Muscle layer of colon (tissue), 2 donors: ENCODE measurements around the gene MYB.

ENCODE experiments used
- H3K27ac ChIP-seq: one replicate; pipeline ENCODE4 v1.7.0; 2013; ENCODE audit warnings: low read depth, mild to moderate bottlenecking, low read length, moderate library complexity
- H3K27me3 ChIP-seq, 2 donors: one replicate each; pipeline ENCODE4 v1.7.0; 2013; ENCODE audit warnings: low read length in 2 of 2, mild to moderate bottlenecking in 2 of 2; ENCODE audit not compliant: insufficient read depth in 2 of 2, control insufficient read depth in 1 of 2
- H3K36me3 ChIP-seq: one replicate; pipeline ENCODE4 v1.7.0; 2013; ENCODE audit warnings: mild to moderate bottlenecking, low read length; ENCODE audit not compliant: insufficient read depth
- H3K4me1 ChIP-seq: one replicate; pipeline ENCODE4 v1.7.0; 2013; ENCODE audit warnings: mild to moderate bottlenecking, low read length; ENCODE audit not compliant: insufficient read depth
- H3K4me3 ChIP-seq, 2 donors: one replicate each; pipeline ENCODE4 v1.7.0; 2013; ENCODE audit warnings: low read length in 2 of 2, low read depth in 1 of 2, mild to moderate bottlenecking in 1 of 2, moderate library complexity in 1 of 2
- H3K9ac ChIP-seq: one replicate; pipeline ENCODE4 v1.7.0; 2013; ENCODE audit warnings: low read length
- H3K9me3 ChIP-seq: one replicate; pipeline ENCODE4 v1.7.0; 2013; ENCODE audit warnings: mild to moderate bottlenecking, low read length
- donor health status: abdominal sarcoma.
- donor health status: Adenocarcinoma of cecum.

The MYB gene

DNA sequence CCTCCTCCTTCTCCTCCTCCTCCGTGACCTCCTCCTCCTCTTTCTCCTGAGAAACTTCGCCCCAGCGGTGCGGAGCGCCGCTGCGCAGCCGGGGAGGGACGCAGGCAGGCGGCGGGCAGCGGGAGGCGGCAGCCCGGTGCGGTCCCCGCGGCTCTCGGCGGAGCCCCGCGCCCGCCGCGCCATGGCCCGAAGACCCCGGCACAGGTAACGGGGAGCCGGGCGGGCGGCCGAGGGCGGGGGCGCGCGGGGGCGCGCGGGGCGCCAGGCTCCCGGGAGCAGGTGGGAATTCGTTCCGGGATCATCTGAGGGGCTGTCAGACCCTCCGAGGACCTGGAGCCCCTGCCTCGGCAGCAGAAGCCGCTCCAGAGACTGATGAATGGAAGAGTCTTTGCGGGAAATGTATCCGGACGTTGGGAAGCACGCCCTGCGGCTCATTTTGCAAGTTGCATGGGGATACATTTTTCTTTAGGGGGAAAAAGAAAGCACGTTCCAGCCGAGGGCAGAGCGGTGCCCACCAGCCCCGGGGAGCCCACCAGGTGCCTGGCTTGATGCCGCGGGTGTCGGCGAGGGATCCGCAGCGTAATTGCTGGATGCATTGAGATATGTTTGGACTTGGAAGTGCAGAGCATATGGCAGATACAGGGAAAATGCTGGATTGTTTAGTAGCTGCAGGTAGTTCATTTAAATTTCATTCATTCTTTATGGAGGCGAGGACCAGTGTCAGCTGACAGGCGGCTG, 394 bp downstream of the MYB start:
- Histone ChIP-seq H3K27ac (no peak overlapping the region), H3K4me3 (peak overlapping the region; percentile 54 to 55), H3K9ac (no peak overlapping the region)

DNA sequence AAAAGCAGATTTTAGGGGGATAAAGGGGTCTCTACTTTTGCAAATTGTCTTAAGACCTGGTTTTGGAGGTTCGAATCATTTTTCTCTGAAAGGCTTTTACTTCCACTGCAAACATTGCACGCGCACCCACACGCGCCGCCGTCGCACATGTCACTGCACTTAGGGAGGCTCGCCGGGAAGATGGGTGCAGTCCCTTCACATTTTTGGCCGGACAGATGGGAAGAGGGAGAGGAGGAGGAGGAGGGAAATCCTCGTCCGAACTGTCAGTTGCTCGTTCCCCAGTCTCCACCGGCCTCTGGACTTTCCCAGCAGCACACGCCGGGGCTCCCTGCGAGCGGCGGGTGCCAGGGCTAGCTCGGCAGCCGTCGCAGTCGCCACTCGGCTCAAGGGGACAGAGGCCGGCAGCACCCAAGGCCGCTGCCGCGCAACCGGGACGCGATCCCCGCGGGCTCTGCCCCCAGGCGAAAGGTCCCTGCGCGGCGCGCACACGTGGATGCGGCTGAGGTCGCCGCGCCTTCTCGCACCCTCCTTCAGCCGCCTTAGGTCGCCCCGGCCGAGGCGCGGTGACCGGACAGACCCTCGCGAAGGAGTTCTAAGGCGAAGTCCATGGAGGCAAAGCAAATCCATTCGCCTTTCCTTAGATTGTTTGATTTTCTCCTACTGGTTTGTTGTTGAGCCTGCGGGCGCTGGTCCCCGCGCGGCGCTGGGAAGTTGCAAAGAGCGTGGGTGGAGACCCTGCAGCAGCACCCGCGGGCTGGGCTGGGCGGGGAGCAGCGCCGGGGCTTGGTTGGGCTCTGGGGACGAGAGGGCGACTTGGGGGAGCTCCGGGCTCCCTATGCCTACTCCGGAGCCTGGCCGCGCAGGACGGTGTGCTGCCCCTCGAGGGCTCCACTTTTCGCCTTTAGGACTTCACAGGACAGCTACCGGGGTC, 1.2 kb downstream of the MYB start:
- no peak overlapping the region for H3K9ac ChIP-seq
- H3K4me1 ChIP-seq: peaks cover 12% of the 10 kb centered on the region
- H3K4me3 ChIP-seq: peak overlapping the region; percentile 54 to 55
- no peaks in the 10 kb centered on the region for H3K36me3 ChIP-seq
- peaks cover 36 to 52% of the 10 kb centered on the region in 2 donors for H3K27me3 ChIP-seq
- H3K27ac ChIP-seq: no peak overlapping the region
- H3K9me3 ChIP-seq: no peaks in the 10 kb centered on the region

More for the DNA sequence above, 394 bp downstream of the MYB start:
- Histone ChIP-seq H3K36me3 (no peaks in the 10 kb centered on the region), H3K4me1 (peaks cover 12% of the 10 kb centered on the region), H3K27me3 (peaks cover 30 to 44% of the 10 kb centered on the region in 2 donors), H3K9me3 (no peaks in the 10 kb centered on the region)

DNA sequence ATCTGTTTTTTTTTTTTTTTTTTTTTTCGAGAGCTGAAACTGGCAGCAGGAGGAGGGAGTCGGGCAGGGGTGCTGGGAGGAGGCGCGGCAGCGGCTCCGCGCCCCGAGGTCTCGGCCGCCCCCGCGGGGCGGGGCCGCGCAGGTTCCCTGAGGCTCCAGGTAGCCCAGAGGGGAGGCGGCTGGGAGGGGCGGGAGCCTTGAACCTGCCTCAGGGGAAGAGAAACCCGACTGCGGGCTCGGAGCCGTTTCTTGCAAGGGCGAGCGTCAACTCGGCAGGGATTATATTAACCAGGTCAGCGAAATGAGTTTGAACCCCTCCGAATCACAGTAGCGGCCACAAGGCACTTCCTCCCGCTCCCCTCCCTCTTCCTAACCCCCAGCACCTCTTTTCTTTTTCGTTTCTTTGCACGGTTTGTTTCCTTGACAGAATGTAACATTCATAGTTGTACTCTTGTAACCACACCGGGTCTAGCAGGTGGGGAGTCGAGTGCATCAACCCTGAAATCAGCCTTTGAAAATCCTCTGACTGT, 2.0 kb downstream of the MYB start:
- H3K9me3 ChIP-seq: no peaks in the 10 kb centered on the region
- H3K27me3 ChIP-seq: peaks cover 40 to 52% of the 10 kb centered on the region in 2 donors
- H3K9ac ChIP-seq: no peak overlapping the region
- H3K4me3 ChIP-seq: peak overlapping the region; percentile 54 to 55
- H3K27ac ChIP-seq: no peak overlapping the region
- peaks cover 12% of the 10 kb centered on the region for H3K4me1 ChIP-seq
- H3K36me3 ChIP-seq: no peaks in the 10 kb centered on the region

DNA sequence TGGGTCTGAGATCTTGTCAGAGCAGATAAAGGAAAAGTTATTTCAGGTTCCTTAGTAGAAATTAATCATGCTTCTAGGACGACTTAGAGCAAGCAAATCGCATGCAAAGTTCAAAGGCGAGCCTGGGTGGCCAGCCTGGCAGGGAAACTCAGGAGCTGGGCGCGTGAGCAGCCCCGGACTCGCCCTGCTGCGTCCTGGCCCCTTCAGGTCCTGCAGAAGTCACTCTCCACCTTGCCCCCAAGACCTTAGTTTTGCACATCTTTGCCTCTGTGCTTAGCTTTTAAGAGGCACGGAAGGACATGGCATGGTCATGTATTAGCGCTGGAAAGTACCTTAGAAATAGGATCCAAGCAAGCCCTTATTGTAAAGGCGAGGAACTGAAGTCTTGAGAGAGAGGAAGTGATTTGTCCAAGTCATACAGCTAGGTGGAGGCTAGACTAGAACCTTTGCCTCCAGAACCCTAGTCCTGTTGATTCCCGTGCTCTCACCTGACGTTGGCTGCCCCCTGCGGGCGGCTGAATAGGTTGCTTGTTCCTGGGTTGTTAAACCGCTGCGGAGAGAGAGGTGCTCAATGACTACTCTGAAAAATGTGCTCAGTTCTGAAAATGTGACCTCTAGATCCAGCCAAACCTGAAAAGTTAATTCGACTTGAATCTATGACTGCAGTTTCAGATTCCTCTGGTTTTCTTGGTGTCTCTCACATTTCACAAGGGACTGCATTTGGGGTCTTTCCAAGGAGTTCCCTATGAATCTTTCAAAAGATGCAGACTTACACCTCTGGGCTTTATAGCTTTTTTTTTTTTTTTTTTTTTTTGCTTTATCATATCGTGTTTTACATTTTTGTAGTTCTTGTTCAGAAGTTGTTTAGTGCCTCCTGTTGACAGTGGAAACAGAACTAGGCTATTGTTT, 2.7 kb downstream of the MYB start:
- Histone ChIP-seq H3K36me3 (no peaks in the 10 kb centered on the region), H3K27me3 (peaks cover 40 to 58% of the 10 kb centered on the region in 2 donors), H3K4me3 (peak overlapping the region; percentile 54 to 55), H3K4me1 (peaks cover 12% of the 10 kb centered on the region), H3K27ac (no peak overlapping the region), H3K9me3 (no peaks in the 10 kb centered on the region), H3K9ac (no peak overlapping the region)

DNA sequence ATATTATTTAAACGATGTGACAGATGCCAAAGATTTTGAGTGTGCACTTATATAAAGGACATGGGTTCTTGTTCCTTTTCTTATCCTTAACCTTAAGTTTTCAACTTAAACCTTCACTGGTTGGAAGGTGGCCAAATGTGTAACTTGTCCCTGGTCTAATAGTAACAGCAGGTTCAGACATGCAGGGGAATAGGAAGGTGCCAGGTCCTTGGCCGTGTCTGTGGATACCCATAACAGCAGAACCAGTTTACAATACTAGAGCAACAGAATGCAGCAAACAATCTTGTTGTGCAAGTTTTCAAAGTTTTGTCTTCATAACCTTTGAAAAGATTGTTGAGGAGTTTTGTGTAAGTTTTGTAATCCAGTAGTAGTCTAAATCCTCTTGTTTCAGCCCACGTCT, 4.4 kb downstream of the MYB start:
- Histone ChIP-seq H3K27ac (no peak overlapping the region), H3K4me1 (peaks cover 12% of the 10 kb centered on the region), H3K4me3 (no peak overlapping the region), H3K9me3 (no peaks in the 10 kb centered on the region), H3K9ac (no peak overlapping the region), H3K27me3 (peaks cover 40 to 65% of the 10 kb centered on the region in 2 donors), H3K36me3 (no peaks in the 10 kb centered on the region)

DNA sequence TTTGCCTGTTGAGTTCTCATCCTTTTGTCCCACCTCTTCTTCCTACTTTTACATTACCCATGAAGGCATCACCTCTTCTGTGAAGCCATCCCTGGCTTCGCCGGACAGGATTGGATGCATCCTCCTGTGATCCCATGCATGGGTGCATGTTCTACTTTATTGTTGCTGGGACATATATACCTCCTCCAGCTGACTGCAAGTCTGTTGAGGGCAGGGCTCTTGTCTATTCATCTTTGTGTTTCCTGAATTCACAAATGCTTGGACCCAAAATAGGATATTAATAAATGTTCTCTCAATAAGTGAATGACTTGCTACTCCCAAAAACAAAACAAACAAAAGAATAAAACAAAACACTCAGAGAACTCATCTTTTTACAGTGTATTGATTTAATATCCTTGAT, 5.1 kb downstream of the MYB start:
- no peak overlapping the region for H3K9ac ChIP-seq
- H3K27me3 ChIP-seq: peaks cover 40 to 65% of the 10 kb centered on the region in 2 donors
- H3K9me3 ChIP-seq: no peaks in the 10 kb centered on the region
- H3K27ac ChIP-seq: no peak overlapping the region
- no peak overlapping the region for H3K4me3 ChIP-seq
- H3K4me1 ChIP-seq: peaks cover 12% of the 10 kb centered on the region
- H3K36me3 ChIP-seq: no peaks in the 10 kb centered on the region

DNA sequence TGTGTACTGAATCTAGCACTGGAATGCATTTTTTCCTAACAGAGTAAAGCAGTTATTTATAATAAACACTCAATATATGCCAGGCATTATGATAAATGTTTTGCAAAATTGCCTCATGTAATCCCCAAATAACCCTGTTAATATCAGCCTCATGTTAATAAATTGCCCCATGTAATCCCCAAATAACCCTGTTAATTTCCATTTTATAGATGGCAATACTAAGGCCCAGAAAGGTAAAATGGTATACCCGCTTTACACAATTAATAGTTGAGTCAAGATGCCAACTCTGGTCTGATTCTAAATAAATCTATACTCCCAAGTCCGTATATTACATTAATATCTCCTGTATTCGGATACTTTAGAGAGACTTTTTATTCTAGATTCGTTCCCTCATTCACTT, 6.3 kb downstream of the MYB start:
- H3K4me3 ChIP-seq: no peak overlapping the region
- H3K36me3 ChIP-seq: no peaks in the 10 kb centered on the region
- H3K27me3 ChIP-seq: peaks cover 40 to 62% of the 10 kb centered on the region in 2 donors
- no peak overlapping the region for H3K27ac ChIP-seq
- H3K9me3 ChIP-seq: no peaks in the 10 kb centered on the region
- no peak overlapping the region for H3K9ac ChIP-seq
- H3K4me1 ChIP-seq: peaks cover 12% of the 10 kb centered on the region

DNA sequence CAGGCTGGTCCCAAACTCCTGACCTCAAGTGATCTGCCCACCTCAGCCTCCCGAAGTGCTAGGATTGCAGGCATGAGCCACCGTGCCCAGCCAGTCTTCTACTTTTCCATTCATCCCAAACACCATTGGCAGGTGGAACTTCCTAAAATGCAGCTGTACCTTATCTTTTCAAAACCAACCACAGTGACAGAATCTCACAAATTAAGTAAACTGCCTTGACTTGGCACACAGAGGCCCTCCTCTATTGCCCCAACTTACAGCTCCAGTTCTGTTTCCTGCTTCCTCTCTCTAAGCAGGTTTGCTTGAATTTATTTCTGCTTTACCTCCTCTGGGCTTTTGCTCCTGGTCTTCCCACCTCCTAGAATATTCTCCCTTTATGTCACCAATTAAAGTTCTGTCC, 7.6 kb downstream of the MYB start:
- no peaks in the 10 kb centered on the region for H3K9me3 ChIP-seq
- H3K9ac ChIP-seq: no peak overlapping the region
- no peak overlapping the region for H3K27ac ChIP-seq
- peaks cover 2% of the 10 kb centered on the region for H3K4me1 ChIP-seq
- no peak overlapping the region for H3K4me3 ChIP-seq
- no peaks in the 10 kb centered on the region for H3K36me3 ChIP-seq
- peaks cover 33 to 49% of the 10 kb centered on the region in 2 donors for H3K27me3 ChIP-seq

DNA sequence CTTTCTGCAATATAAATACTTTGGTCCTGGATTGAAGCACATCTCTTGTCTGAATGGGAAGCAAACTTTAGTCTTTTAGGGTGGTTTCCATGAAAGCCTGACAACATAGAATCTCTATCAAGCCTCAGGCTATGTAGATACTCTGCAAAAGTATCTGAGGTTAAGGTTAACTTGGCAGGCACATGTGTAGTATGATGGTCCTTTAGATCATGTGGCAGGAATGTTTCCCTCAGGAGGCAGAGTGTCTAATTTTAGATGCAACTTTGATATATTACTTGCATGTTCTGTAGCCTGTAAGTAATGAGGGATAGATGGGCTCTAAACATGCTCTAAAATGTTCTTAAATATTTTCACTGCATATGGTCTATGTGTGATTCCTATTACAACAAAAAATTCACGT, 8.2 kb downstream of the MYB start:
- H3K9ac ChIP-seq: no peak overlapping the region
- H3K36me3 ChIP-seq: no peaks in the 10 kb centered on the region
- no peaks in the 10 kb centered on the region for H3K4me1 ChIP-seq
- H3K4me3 ChIP-seq: no peak overlapping the region
- H3K27ac ChIP-seq: no peak overlapping the region
- H3K9me3 ChIP-seq: no peaks in the 10 kb centered on the region
- peaks cover 26 to 43% of the 10 kb centered on the region in 2 donors for H3K27me3 ChIP-seq

DNA sequence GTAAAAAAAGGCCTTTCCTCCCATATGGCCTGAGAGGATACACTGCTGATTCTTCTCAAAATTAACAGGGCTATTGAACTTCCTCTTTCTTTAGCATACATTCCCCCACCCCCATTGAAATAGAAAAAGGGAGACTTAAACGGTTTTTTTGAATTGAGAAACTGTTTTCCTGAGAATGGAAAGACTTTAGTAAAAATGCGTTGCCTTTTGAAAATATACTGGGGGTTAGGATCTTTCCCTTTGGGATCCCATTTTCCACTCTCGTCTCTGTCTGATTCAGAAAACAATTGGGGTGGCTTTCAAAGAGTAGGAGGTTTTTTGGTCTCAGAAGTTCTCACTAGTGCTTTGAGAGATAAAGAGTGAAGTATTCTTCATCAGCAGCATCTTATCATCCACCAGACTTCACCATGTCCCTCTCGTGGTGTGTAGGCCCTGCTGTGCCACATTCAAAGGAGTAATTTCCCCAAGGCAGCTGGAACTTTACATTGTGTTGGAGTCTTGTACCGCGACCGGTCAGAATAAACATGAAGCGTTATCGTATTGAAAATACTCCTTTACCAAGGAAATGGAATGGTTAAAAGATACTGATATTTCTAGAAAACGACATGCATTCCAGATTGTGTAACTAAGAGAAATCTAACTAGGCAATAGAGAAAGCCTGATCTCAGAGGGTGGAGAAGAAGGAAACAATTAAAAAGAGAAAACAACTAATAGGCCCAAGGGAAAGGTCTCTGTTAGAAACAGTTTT, 10.6 kb downstream of the MYB start:
- no peaks in the 10 kb centered on the region for H3K9me3 ChIP-seq
- no peaks in the 10 kb centered on the region for H3K4me1 ChIP-seq
- no peak overlapping the region for H3K4me3 ChIP-seq
- peaks cover 8 to 20% of the 10 kb centered on the region in 2 donors for H3K27me3 ChIP-seq
- H3K36me3 ChIP-seq: no peaks in the 10 kb centered on the region
- H3K27ac ChIP-seq: no peak overlapping the region
- H3K9ac ChIP-seq: no peak overlapping the region
